Pons (tissue), 1 donor: ENCODE measurements around the gene TMEM178A.

Experiments
- DNase-seq: peaks from one replicate; pipeline ENCODE4 v3.0.0-alpha.2; 2016; ENCODE audit warnings: low spot score

TMEM178A gene

DNA sequence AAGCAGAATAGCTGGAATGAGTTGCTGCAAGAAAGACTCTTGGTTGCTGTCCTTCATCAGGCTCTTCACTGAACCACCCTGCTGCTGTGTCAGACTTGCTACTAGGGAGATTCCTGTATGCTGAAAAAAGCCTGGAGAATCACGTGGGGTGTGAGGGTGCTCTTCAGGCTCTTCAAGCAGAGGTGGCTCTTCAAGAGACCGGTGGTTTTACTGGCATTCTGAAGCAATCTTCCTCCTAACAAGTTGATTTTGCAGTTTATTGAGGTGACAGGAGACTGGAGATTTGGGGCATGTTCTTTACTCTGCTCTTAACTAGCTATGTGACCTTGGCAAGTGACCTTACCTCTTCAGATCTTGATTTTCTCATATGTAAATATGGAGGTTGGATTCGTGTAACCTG is 14.1 kb downstream of the TMEM178A start:
- no peak for DNase-seq

DNA sequence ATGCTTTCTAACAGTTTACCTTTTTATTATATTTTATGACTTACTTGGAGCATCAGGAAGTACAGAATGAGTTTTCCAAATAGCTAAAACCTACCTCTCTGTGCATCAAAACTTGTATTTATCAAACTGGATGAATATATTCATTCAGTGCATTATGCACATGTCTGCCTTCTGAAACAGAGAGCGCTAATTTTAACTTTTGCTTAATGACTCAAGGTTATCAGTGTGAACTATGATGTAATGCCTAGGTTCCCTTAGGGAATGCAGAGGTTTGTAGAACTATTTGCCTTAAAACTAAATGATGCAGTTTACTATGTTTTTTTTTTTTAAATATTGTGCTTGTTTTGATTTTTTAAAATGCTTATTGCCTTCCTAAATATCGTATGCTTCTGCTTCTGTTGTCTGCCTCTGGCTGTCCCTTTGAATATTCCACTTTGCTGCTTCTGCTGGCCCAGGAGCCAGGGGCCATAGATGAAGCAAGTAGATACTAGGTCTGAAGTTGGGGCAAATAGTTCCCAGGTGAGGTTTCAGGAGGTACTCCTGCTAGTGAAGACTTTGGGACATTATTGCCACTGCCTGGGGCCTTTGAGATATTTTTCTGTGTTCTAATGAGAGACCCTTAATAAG is 16.5 kb downstream of the TMEM178A start:
- DNase-seq, result no peak

DNA sequence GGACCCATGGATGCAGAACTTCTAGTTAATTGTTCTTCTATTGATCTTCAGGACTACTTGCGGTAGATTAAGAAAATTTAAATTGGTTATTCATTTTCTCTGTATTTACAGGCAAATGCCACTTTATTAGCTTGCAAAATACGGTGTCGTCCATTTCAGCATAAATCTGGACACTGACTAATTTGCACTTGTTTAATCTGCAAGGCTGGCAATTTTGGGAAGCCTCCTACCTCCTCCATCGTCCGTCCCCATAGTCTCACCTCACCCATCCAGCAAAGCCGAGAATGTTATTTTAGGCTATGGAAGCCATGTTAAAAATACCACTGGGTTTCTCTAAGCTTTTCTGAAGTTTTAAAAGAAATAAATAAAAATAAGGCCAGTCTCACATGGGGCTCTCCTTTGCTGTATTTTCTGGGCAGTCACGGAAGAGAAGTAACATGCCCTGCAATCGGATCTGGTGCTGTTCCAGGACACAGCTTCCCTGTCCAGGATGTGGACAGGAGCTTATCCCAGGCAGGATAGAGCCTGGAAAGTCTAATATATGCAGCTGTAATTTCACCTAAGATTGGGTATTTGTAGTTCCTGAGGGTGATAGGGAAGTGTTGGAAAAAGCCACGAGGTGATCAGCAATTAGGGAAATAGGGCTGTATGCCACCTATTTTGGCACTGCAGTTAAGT is 17.4 kb downstream of the TMEM178A start:
- no peak for DNase-seq

DNA sequence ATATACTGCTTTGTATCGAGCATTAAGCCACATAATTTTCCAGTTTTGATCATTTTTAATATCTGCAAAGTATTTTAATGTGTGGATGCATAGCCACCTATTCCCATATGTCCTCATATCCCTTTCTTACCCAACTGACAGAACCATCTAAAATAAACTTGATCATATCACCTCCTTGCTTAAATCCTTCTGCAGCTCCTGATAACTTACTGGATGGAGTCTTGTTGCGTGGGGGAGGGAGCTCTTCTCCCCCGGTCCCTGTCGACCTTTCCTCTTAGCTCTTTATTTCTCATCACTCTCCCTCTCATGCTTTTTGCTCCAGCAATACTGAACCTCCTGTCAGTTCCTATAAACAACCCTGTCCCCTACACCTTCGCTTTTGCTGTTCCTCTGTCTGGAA is 18.7 kb downstream of the TMEM178A start:
- DNase-seq, result no peak

DNA sequence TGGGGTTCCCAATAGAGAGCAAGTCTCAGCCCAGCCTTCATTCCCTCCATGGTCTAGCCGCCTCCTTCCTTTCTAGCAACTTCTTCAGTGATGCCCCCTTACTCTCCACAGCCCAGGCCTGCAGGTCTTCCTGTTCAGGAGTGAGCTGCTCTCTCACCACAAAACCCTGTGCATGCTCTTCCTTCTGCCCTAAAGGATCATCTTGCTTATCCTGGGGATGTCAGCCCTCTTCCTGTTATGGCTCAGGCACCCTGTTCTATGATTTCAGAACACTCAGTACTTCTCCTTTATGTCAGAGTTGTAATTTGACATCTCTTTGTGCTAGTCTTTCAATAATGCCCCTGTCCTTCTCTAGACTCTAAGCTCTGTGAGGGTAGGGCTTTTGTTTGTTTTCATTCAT is 19.4 kb downstream of the TMEM178A start:
- no peak for DNase-seq

DNA sequence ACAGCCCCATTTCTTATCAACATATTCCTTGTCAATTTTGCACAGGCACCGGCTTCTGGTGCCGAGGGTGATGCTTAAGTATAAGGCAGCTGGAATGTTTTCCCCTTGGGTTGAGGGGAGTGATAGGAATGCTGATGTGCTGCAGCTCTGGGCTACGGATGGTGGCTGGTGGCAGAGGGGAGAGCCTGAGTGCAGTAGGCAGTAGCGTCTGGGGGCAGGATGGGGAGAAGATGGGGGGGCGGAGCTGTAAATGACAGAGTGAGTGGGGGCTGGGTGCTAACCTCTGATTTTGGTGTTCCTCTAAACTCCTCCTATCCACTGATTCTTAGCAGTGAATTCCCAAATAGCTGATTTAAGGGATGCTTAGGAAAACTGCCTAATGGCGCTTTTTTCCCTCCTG is 20.7 kb downstream of the TMEM178A start:
- no peak for DNase-seq

DNA sequence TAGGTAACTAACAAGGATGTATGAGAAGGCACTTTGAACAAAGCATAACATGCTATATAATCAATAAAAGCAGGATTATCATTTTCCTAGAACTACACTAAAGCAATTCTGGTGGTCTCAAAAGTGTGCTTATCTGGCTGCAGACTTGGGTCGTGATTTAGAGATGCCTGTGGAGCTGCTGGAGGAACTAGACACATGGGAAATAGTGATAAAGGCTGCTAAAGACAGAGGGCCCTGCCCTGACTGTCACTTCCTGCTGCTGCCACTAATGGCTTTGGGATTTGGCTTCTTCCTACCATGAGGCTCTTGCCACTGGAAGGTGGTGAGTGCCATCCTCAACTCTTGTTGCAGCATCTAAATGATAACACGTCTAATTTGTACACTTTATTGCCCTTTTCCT is 22.5 kb downstream of the TMEM178A start:
- no peak for DNase-seq

DNA sequence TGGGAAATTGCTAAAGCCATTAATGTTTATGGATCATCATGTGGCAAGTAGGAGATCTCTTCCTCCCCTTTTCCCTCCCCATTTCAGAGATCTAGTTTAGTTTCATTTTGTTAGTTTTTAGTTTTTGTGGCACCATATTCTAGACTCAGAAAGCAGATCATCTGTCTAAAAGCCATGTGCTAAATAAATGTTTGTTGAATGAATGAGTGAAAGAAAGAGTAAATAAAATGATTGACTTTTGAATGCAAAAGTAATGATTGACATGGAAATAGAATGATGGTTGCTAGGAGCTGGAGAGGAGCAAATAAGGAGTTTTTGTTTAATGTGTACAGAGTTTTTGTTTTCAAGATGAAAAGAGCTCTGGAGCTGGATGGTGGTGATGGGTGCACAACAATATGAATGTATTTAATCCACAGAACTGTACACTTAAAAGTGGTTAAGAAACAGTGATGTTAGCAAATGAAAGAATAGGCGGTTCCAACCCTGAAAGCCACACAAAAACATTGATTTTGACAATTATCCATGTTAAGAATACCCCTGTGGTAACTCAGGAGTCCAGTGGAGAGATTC is 23.6 kb downstream of the TMEM178A start:
- no peak for DNase-seq

DNA sequence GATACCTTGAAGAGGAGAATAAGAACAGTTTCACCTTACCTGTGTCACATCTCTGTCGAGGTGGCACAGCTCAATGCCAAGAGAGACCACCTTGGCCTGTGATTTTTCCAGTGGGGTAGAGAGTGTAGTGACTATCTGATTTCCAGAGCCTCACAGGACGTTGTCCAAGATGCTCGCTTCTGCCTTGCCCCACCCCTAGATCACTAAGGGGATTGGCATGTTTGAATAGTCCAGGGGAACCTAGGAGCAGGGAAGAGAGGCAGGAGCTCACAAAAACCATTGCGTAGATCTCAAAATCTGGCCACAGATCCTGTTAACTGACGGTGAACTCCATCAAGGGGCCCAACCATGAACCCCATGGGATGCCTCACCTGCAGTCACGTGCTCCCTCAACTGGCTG is 24.2 kb downstream of the TMEM178A start:
- DNase-seq, result no peak

DNA sequence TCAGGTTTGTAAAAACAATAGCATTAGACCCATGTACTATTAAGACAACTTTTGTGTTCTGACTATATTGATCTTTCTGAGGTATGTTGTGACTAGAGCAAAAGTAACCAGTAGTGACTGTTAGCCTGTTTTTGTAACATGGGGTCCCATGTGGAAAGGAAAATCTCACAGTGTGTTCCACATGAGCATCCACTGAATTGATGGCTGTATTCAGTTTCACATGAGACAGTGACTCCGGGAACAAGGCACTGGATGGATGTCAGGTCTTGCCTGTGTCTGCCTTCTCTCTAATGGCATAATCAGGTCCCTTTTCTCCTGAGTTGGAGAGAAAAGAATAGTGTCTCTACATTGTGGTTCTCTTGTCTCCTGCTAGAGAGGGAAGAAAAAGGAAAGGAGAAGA is 27.5 kb downstream of the TMEM178A start:
- peak; percentile 26 for DNase-seq

DNA sequence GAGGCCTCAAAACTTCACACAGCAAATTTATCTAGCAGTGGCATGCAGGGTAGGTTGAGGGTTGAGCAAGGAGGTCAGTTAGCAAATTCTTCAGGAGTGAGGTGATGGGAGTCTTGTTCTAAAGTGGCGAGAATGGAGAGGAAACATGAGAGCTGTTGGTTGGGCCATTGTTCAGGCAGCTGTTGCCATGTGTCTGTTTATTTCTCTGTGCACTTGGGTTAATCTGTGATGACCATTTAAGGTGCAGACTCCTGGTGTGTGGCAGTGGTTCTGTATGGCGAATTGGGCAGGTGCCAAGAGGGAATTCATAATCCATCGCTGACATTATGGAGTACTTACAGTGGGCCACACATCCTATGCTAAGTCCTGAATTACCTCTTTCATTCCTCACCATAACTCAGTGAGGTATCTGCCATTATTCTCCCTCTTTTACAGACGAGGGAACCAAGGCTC is 30.4 kb downstream of the TMEM178A start:
- no peak for DNase-seq

DNA sequence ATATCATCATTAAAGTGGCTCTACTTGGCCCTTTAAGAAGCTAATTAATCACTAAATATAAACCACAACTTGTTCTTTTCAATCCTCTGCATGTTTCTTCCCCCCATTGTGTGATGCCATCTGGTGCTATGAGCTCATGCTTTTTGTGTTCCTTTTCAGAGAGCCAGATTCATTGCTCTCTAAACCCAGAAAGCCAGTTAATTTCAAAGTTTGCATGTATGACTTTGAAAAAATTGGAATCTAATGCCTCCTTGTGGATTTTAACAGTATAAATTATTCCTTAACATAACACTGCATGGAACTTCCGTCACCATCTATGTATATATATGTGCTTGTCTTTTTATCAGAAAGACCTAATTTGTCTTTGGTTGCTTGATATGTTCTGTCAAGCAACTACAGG is 31.1 kb downstream of the TMEM178A start:
- DNase-seq, result peak; percentile 89

DNA sequence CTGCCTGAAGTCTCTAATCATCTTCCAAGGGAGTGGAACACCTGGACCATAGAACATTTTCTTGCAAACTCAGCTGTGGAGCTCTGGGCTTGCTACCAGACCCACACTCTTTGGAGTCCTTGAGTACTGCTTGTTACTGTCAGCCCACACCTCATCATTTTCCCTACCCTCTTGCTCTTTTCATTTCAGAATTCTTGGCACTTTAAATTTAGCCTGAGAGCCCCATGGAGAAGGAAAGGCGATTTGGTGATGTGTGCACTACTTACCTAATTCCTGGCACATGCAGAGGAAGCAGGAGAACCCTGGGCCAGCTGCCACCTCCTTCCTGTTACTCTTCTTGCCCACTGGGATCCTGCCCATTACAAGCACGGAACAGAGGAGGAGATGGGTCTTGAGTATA is 31.7 kb downstream of the TMEM178A start:
- DNase-seq, result peak; percentile 49

DNA sequence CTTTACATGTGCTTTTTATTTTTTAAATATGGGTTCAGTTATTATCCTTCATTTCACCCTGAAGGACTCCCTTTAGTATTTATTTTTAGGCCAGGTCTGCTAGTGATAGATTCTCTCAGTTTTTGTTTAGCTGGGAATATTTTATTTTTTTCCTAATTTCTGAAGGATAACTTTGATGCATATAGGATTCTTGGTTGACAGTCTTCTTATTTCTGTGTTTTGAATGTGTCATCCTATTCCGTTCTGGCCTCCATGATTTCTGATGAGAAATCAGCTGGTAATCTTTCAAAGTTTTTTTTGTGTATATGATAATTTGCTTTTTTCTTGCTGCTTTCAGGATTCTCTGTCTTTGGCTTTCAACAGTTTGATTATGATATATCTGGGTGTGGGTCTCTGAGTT is 35.4 kb downstream of the TMEM178A start:
- no peak for DNase-seq

DNA sequence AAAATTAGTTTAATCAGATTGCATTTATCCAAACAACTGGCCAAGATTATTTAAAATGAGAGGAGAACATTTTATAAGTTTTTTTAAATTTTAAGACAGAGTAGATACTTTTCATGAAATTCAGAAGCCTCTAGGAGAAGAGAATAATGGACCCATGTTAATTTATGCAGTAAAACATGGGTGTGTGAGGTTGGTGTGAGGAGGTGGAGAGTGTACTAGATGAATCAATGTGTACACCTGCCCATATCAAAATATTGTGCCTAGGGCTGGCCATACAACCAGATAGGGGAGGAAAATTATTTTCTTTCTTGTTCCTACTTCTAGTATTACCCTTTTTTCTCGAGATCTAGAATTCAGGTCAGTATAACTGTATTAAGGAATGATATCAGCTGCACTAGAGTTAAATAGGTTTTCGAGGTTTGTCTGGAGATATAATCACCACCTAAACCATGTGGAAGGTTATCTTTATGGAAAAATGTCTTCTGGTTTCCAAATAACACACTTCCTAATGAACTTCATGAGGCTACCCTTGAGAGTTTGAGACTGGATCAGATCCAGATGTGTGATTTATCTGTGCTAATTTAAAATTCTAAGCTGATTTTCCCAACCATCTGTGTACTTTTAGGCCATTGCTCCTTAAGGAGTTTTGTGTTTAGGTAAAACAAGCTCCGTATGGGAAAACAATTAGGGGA is 37.6 kb downstream of the TMEM178A start:
- no peak for DNase-seq

DNA sequence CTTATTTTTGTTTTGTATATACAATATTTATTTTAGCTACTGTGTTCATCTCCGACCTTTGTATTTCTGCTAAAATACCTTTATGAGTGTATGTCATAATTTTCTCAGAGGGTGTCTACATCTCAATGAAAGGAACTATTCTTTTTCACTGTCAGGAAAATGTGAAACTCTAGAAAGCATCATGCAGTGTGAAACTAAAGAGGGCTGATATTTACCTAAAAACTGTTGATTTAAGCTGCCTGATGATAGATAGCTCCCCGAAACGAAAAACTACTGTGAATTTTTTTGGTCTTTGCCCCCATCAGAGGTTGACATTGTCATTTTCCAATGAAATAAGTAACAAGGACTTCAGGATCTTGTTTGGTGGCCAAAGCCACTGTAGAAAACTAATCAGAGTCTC is 38.8 kb downstream of the TMEM178A start:
- no peak for DNase-seq

DNA sequence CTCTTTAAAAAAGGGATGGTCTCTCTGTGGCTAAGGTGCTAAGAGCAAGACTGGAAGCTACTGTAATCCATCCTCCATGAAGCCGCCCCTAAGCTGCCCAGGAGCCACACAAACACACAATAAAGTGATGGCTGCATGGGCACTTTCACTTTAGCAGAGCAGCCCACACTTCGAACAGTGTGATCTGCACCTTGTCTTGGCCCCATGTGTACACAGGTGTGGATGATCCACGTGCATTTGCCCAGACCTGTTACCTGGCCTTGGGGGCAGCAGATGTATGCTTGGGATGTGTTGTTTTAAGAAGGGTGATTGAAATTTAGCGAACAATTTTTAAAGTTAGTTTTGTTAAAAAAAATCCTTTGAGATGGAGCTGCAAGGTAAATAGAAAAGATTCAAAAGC is 39.9 kb downstream of the TMEM178A start:
- DNase-seq, result no peak

DNA sequence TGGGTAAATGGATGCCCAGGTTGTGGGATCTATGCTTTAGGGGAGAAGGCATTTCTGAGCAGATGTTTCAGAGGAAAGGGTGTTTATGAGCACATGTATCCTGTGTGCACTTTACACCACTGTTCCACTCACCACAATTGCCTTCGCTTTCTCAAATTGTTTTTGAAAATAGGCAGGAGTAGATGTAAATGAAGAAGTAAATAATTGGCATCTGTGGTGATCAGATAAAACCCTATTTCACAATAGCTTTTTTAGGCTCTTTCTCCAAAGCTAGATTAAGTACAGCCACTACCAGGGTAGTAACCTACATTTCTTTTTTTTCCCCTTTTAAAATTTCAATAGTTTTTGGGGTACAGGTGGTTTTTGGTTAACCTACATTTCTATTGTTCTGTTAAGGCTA is 40.6 kb downstream of the TMEM178A start:
- no peak for DNase-seq

DNA sequence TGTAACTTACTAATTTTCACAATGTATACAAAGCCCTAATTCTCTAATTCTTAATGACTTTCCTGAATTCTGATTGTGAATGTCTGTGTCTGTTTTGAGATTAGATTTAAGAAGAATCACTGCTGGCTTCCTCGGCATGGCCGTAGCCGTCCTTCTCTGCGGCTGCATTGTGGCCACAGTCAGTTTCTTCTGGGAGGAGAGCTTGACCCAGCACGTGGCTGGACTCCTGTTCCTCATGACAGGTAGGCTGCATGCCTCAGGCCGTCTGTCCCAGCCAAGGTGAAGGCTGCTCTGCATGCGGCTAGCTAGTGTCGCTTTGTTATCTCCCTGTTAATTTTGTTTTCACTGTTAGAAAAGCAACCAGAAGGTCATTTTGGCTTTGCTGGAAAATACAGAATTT is 41.2 kb downstream of the TMEM178A start:
- no peak for DNase-seq

DNA sequence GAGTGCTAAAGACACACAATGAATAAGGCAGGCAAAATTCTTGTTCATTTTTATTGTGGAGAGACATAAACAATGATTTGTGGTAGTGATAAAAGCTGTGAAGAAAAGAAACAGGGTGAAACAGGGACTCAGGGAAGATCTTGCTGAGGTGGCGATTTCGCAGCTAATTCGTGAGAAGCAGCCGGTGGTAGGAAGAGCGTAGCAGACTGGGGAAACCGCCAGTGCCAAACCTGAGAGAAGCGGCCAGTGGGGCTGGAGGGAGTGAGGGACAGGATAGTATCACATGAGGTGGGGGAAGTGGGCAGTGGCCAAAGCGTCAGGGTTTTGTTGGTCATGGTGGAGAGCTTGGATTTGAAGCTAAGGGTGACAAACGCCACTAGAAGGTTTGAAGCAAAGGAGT is 42.3 kb downstream of the TMEM178A start:
- no peak for DNase-seq

DNA sequence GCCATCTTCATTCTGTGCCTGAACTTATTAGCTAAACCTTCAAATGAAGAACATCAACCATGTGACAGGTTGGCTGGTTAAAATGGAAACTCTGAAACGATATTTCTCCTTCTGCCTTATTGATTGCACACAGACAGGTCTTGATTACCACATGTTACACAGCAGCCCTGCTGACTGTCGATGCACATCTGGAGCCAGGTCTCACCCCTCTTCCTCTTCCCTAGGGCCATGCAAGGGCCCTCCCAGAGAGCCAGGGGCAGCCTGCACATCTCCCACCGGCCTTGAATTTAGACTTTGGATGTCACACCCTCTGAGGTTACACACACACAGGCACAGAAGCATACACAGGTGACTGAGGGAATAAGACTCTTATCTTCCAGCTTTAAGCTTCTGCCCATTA is 45.1 kb downstream of the TMEM178A start:
- no peak for DNase-seq

DNA sequence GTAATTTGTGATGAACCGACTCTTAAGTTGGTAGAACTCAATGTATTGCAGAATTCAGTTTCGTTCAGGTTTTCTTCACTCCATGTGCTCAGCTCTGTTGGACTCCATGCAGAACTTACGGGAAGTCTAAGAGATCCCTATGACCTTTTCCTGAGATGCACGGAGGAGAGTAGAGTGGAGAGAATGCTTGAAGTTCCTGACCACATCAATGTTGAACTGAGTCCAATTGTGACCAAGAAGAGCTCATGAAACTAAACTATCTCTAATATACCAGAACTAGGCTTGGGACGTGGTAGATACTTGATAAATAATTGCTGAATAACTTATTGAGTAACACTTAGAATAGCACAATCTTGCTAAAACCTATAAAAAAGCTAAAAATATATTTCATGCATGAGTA is 47.2 kb downstream of the TMEM178A start:
- DNase-seq, result no peak

DNA sequence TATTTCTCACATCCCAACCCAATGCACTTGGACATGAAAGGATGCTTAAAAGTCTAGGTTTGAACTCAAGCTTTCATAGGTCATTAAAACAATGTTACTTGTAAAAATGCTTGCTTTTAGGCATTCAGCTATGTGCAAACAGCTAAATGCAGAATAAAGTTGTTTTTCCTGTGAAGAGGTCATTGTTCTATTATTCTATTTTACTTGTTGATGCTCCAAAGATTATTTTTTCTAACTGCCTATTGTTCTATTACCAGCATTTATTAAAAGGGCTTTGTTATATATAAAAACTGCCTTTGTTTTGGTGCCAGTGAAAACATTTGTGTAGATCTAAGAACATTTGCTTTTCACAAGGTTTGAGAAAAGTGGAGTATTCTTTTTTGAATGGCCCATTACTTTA is 49.4 kb downstream of the TMEM178A start:
- peak; percentile 98 for DNase-seq
